ENCODE data around the gene CGNL1.

Gene CGNL1

DNA sequence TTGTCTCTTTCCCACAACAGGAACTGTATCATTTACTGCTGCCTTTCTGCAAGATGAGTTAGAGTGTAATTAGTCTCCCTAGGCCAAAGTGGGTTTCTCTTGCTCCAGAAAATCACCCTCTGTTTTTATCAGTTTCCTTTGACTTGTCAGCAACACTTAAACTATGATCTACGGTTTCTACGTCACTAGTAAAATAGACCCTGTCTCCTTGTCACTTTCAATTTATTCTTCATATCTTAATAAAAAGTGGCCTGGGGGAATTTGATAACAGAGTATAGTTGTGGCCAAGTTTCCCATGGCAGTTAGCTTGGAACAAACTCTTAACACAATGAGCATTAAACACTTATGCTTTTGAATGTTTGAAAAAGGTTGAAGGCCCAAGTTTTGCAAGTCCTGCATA is 79.6 kb downstream of the CGNL1 start:
- H2AK5ac ChIP-seq (ENCODE audit: low read length, severe bottlenecking) = no peak overlapping the region
- H3K4me3 ChIP-seq (ENCODE audit: insufficient read depth in 1 of 2, low read depth in 1 of 2, low read length in 2 of 2) = no peak overlapping the region
- H2BK120ac ChIP-seq (ENCODE audit: low read depth, low read length) = no peak overlapping the region
- no peak overlapping the region for H4K91ac ChIP-seq (ENCODE audit: low read length)
- H4K8ac ChIP-seq (ENCODE audit: low read length) = no peak overlapping the region
- no peak for DNase-seq
- H3K14ac ChIP-seq (ENCODE audit: low read length in 2 of 2) = no peak overlapping the region
- no peak overlapping the region for H3K4ac ChIP-seq (ENCODE audit: low read depth in 1 of 2, low read length in 2 of 2)
- H3K18ac ChIP-seq (ENCODE audit: low read depth in 1 of 2, low read length in 2 of 2) = no peak overlapping the region
- no peak overlapping the region for H3K9ac ChIP-seq (ENCODE audit: low read length)
- no peak overlapping the region for H2BK15ac ChIP-seq (ENCODE audit: low read depth, poor library complexity, severe bottlenecking)
- H3K4me1 ChIP-seq (ENCODE audit: control insufficient read depth, insufficient read depth, low read depth, low read length) = peaks cover 3% of the 10 kb centered on the region
- H2BK12ac ChIP-seq (ENCODE audit: low read length in 2 of 2) = no peak overlapping the region
- H3K36me3 ChIP-seq (ENCODE audit: control insufficient read depth in 1 of 2, insufficient read depth in 2 of 2, low read depth in 1 of 2, low read length in 2 of 2) = peaks cover 0 to 34% of the 10 kb centered on the region in 2 experiments
- H2BK5ac ChIP-seq (ENCODE audit: low read depth, low read length, poor library complexity, severe bottlenecking) = no peak overlapping the region
- H3K79me1 ChIP-seq (replicated peaks; ENCODE audit: low read length, poor library complexity, severe bottlenecking) = peaks cover 17% of the 10 kb centered on the region
- WGBS = no CpG with 5 or more reads among the region's 2 CpGs
- peaks cover 0 to 7% of the 10 kb centered on the region in 2 experiments for H3K27me3 ChIP-seq (ENCODE audit: control insufficient read depth in 1 of 2, insufficient read depth in 1 of 2, low read length in 2 of 2)
- no peak overlapping the region for H2AFZ ChIP-seq (ENCODE audit: low read depth, low read length)
- H3K27ac ChIP-seq (ENCODE audit: low read length, poor library complexity, severe bottlenecking) = no peak overlapping the region
- no peak overlapping the region for H3K4me2 ChIP-seq (ENCODE audit: low read length, poor library complexity, severe bottlenecking)
- H3K23ac ChIP-seq (ENCODE audit: low read length in 2 of 2) = no peak overlapping the region
- no peaks in the 10 kb centered on the region for H3K9me3 ChIP-seq (ENCODE audit: control insufficient read depth, low read length)

DNA sequence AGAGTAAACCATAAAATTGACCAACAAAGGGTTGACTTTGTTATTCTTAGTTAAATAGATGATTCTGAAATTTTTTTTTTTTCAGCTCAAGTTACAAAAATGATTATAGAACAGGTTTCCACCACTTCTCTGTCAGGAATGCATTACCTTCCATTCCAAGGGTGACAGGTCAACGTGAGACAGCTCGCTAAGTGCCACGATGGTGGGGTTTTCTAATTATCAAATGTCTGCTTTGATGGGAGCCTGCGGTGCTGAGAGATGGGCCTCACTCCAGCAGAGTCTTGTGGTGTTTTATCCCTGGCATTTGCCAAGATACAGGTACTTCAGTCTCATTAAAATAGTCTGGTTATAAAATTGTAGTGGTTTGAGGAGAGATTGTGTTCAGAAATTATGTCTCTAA is 80.3 kb downstream of the CGNL1 start:
- Histone ChIP-seq H2BK120ac (ENCODE audit: low read depth, low read length) (no peak overlapping the region), H2BK15ac (ENCODE audit: low read depth, poor library complexity, severe bottlenecking) (no peak overlapping the region), H3K9ac (ENCODE audit: low read length) (no peak overlapping the region), H3K4ac (ENCODE audit: low read depth in 1 of 2, low read length in 2 of 2) (no peak overlapping the region), H3K4me1 (ENCODE audit: control insufficient read depth, insufficient read depth, low read depth, low read length) (peaks cover 3% of the 10 kb centered on the region), H3K18ac (ENCODE audit: low read depth in 1 of 2, low read length in 2 of 2) (no peak overlapping the region), H3K4me2 (ENCODE audit: low read length, poor library complexity, severe bottlenecking) (no peak overlapping the region), H3K23ac (ENCODE audit: low read length in 2 of 2) (no peak overlapping the region), H3K79me1 (replicated peaks; ENCODE audit: low read length, poor library complexity, severe bottlenecking) (peaks cover 17% of the 10 kb centered on the region), H3K27ac (ENCODE audit: low read length, poor library complexity, severe bottlenecking) (no peak overlapping the region), H3K14ac (ENCODE audit: low read length in 2 of 2) (no peak overlapping the region), H4K91ac (ENCODE audit: low read length) (no peak overlapping the region), H3K27me3 (ENCODE audit: control insufficient read depth in 1 of 2, insufficient read depth in 1 of 2, low read length in 2 of 2) (peaks cover 0 to 12% of the 10 kb centered on the region in 2 experiments), H4K8ac (ENCODE audit: low read length) (no peak overlapping the region), H3K4me3 (ENCODE audit: insufficient read depth in 1 of 2, low read depth in 1 of 2, low read length in 2 of 2) (no peak overlapping the region), H2BK12ac (ENCODE audit: low read length in 2 of 2) (no peak overlapping the region), H2AK5ac (ENCODE audit: low read length, severe bottlenecking) (no peak overlapping the region), H2BK5ac (ENCODE audit: low read depth, low read length, poor library complexity, severe bottlenecking) (no peak overlapping the region), H2AFZ (ENCODE audit: low read depth, low read length) (no peak overlapping the region), H3K36me3 (ENCODE audit: control insufficient read depth in 1 of 2, insufficient read depth in 2 of 2, low read depth in 1 of 2, low read length in 2 of 2) (peaks cover 0 to 40% of the 10 kb centered on the region in 2 experiments), H3K9me3 (ENCODE audit: control insufficient read depth, low read length) (no peaks in the 10 kb centered on the region)
- WGBS = 91% methylated on average over 4 of the region's 4 CpGs
- DNase-seq = no peak

DNA sequence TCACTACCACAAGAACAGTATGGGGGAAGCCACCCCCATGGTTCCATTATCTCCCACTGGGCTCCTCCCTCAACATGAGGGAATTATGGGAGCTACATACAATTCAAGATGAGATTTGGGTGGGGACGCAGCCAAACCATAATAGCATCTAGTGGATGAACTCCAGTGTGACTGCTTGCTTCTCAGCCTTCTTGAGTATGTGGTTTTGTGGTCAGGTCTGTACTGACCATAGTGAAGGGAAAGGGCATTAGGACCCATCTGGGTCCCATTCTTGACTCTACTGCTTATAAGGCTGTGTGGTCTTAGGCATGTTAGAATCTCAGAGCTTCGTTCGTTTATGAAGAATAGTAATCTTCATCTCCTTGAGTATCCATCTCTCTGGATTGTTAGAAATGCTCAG is 81.4 kb downstream of the CGNL1 start:
- no peak overlapping the region for H4K8ac ChIP-seq (ENCODE audit: low read length)
- H2AK5ac ChIP-seq (ENCODE audit: low read length, severe bottlenecking) = no peak overlapping the region
- H3K27ac ChIP-seq (ENCODE audit: low read length, poor library complexity, severe bottlenecking) = no peak overlapping the region
- 86% methylated on average over 1 of the region's 3 CpGs for WGBS
- H3K4me1 ChIP-seq (ENCODE audit: control insufficient read depth, insufficient read depth, low read depth, low read length) = peaks cover 3% of the 10 kb centered on the region
- no peak overlapping the region for H3K14ac ChIP-seq (ENCODE audit: low read length in 2 of 2)
- peaks cover 0 to 9% of the 10 kb centered on the region in 2 experiments for H3K27me3 ChIP-seq (ENCODE audit: control insufficient read depth in 1 of 2, insufficient read depth in 1 of 2, low read length in 2 of 2)
- no peak overlapping the region for H2BK5ac ChIP-seq (ENCODE audit: low read depth, low read length, poor library complexity, severe bottlenecking)
- peaks cover 15% of the 10 kb centered on the region for H3K79me1 ChIP-seq (replicated peaks; ENCODE audit: low read length, poor library complexity, severe bottlenecking)
- no peak overlapping the region for H2BK120ac ChIP-seq (ENCODE audit: low read depth, low read length)
- no peak overlapping the region for H3K9ac ChIP-seq (ENCODE audit: low read length)
- DNase-seq = peak; percentile 67
- H2BK15ac ChIP-seq (ENCODE audit: low read depth, poor library complexity, severe bottlenecking) = no peak overlapping the region
- H3K4me3 ChIP-seq (ENCODE audit: insufficient read depth in 1 of 2, low read depth in 1 of 2, low read length in 2 of 2) = no peak overlapping the region
- H3K36me3 ChIP-seq (ENCODE audit: control insufficient read depth in 1 of 2, insufficient read depth in 2 of 2, low read depth in 1 of 2, low read length in 2 of 2) = peaks cover 0 to 38% of the 10 kb centered on the region in 2 experiments
- no peak overlapping the region for H4K91ac ChIP-seq (ENCODE audit: low read length)
- H2AFZ ChIP-seq (ENCODE audit: low read depth, low read length) = no peak overlapping the region
- H2BK12ac ChIP-seq (ENCODE audit: low read length in 2 of 2) = no peak overlapping the region
- H3K4ac ChIP-seq (ENCODE audit: low read depth in 1 of 2, low read length in 2 of 2) = no peak overlapping the region
- no peak overlapping the region for H3K23ac ChIP-seq (ENCODE audit: low read length in 2 of 2)
- H3K9me3 ChIP-seq (ENCODE audit: control insufficient read depth, low read length) = no peaks in the 10 kb centered on the region
- H3K18ac ChIP-seq (ENCODE audit: low read depth in 1 of 2, low read length in 2 of 2) = no peak overlapping the region
- H3K4me2 ChIP-seq (ENCODE audit: low read length, poor library complexity, severe bottlenecking) = no peak overlapping the region

DNA sequence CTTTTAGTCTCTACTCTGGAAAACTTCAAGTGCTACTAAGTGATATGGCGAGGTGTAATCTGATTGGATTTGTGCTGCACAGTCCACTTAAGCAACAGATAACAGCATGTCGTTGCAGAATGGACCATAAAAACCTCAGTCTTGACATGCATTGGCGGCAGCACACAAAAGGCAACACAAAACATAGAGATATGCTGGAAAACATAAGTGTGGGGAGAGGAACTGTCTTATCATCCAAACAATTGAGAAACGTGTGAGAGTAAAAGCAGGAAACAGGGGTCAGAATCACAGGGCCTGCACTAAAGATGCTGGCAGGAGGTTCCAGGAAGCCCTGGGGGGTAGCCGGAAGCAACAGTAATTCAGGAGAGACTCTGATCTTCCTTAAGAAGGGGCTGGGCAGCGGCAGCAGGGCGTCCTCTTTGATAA is 82.1 kb downstream of the CGNL1 start:
- Histone ChIP-seq H3K27me3 (ENCODE audit: control insufficient read depth in 1 of 2, insufficient read depth in 1 of 2, low read length in 2 of 2) (peaks cover 0 to 9% of the 10 kb centered on the region in 2 experiments), H3K27ac (ENCODE audit: low read length, poor library complexity, severe bottlenecking) (no peak overlapping the region), H2BK5ac (ENCODE audit: low read depth, low read length, poor library complexity, severe bottlenecking) (no peak overlapping the region), H2BK120ac (ENCODE audit: low read depth, low read length) (no peak overlapping the region), H3K9ac (ENCODE audit: low read length) (no peak overlapping the region), H3K18ac (ENCODE audit: low read depth in 1 of 2, low read length in 2 of 2) (no peak overlapping the region), H3K4me2 (ENCODE audit: low read length, poor library complexity, severe bottlenecking) (no peak overlapping the region), H4K8ac (ENCODE audit: low read length) (no peak overlapping the region), H3K4me3 (ENCODE audit: insufficient read depth in 1 of 2, low read depth in 1 of 2, low read length in 2 of 2) (no peak overlapping the region), H3K4ac (ENCODE audit: low read depth in 1 of 2, low read length in 2 of 2) (no peak overlapping the region), H2AFZ (ENCODE audit: low read depth, low read length) (no peak overlapping the region), H2BK15ac (ENCODE audit: low read depth, poor library complexity, severe bottlenecking) (no peak overlapping the region), H3K23ac (ENCODE audit: low read length in 2 of 2) (no peak overlapping the region), H2BK12ac (ENCODE audit: low read length in 2 of 2) (no peak overlapping the region), H3K4me1 (ENCODE audit: control insufficient read depth, insufficient read depth, low read depth, low read length) (peaks cover 3% of the 10 kb centered on the region), H2AK5ac (ENCODE audit: low read length, severe bottlenecking) (no peak overlapping the region), H3K14ac (ENCODE audit: low read length in 2 of 2) (no peak overlapping the region), H3K9me3 (ENCODE audit: control insufficient read depth, low read length) (no peaks in the 10 kb centered on the region), H3K79me1 (replicated peaks; ENCODE audit: low read length, poor library complexity, severe bottlenecking) (peaks cover 15% of the 10 kb centered on the region), H4K91ac (ENCODE audit: low read length) (no peak overlapping the region), H3K36me3 (ENCODE audit: control insufficient read depth in 1 of 2, insufficient read depth in 2 of 2, low read depth in 1 of 2, low read length in 2 of 2) (peaks cover 0 to 40% of the 10 kb centered on the region in 2 experiments)
- peak; percentile 25 for DNase-seq
- 26% methylated on average over 7 of the region's 7 CpGs for WGBS
